HCT116 (cell line): ENCODE data around the gene PISD.

Experiments used
- CEBPB ChIP-seq: IDR thresholded peaks from 2 replicates; pipeline ENCODE4 v1.6.1; 2012; ENCODE audit warnings: low read depth
- CTCF ChIP-seq, 3 experiments: fragments of 200-600 bp in 1 of 3; sonication (generic) in 1 of 3; IDR thresholded peaks in 2 of 3; conservative IDR thresholded peaks in 1 of 3; 2 replicates each; pipeline ENCODE4 v1.5.1; 2012 to 2017; ENCODE audit warnings: low read depth in 2 of 3, low read length in 2 of 3, antibody characterized with exemption in 1 of 3, borderline replicate concordance in 1 of 3, control low read depth in 1 of 3, mild to moderate bottlenecking in 1 of 3, mixed read lengths in 1 of 3, mixed run types in 1 of 3, moderate library complexity in 1 of 3; ENCODE audit not compliant: insufficient read depth in 1 of 3
- ELF1 ChIP-seq: IDR thresholded peaks from 2 replicates; pipeline ENCODE4 v1.6.1; 2012; ENCODE audit warnings: low read depth, borderline replicate concordance
- JUND ChIP-seq: IDR thresholded peaks from 2 replicates; pipeline ENCODE4 v1.6.1; 2012
- POLR2AphosphoS5 ChIP-seq: IDR thresholded peaks from 2 replicates; pipeline ENCODE4 v1.6.1; 2011; ENCODE audit warnings: mild to moderate bottlenecking, low read depth, low read length, moderate library complexity
- RAD21 ChIP-seq: IDR thresholded peaks from 2 replicates; pipeline ENCODE4 v1.6.1; 2012; ENCODE audit warnings: low read depth, mild to moderate bottlenecking
- SIN3A ChIP-seq: IDR thresholded peaks from 2 replicates; pipeline ENCODE4 v1.6.1; 2012; ENCODE audit warnings: low read depth
- YY1 ChIP-seq: IDR thresholded peaks from 2 replicates; pipeline ENCODE4 v1.6.1; 2011; ENCODE audit warnings: low read length, low read depth, moderate library complexity, mild to moderate bottlenecking; ENCODE audit not compliant: insufficient replicate concordance; ENCODE audit errors: extremely low read depth
- ZNF274 ChIP-seq: fragments of 200-500 bp; sonication (Bioruptor generic); IDR thresholded peaks from 2 replicates; pipeline ENCODE4 v1.6.1; 2014; ENCODE audit warnings: mild to moderate bottlenecking, low read depth, low read length, inconsistent platforms

DNA sequence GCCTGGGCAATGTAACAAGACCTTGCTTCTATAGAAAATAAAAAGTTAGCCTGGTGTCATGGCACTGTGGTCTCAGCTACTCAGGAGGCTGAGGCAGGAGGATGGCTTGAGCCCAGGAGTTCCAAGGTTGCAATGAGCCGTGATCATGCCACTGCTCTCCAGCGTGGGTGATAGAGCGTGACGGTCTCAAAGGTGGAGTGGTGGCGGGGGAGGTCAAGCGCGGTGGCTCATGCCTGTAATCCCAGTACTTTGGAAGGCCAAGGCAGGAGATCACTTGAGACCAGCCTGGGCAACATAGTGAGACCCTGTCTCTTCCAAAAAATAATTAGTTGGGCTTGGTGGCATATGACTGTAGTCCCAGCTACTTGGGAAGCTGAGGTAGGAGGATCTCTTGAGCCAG lies 16.7 kb upstream of the PISD start:
- TF ChIP-seq POLR2AphosphoS5 (no peak), CTCF (IDR thresholded peaks at IDR 0.05 in 2 of 3, conservative IDR thresholded peaks at IDR 0.05 in 1 of 3; ENCODE audit: borderline replicate concordance in 1 of 3, insufficient read depth in 1 of 3, low read depth in 2 of 3, low read length in 2 of 3) (no peak), JUND (no peak), YY1 (no peak), CEBPB (no peak), ZNF274 (no peak), RAD21 (no peak), SIN3A (no peak), ELF1 (no peak)
